DMS153 treated with DMSO at 0.1 percent for 48 hours (cell line): ENCODE measurements around the gene TTLL11.

Experiments used
- DNase-seq: peaks from one replicate; lab custom pipeline; 2025; ENCODE audit not compliant: unreplicated experiment; lab: John Stamatoyannopoulos, UW

Gene TTLL11

GRCh38 chr9:121860744-121861143, 232.4 kb downstream of the TTLL11 start:
- no peak for DNase-seq

GRCh38 chr9:121860213-121860612, 232.9 kb downstream of the TTLL11 start:
- DNase-seq, result no peak

- DNase-seq, result no peak
Observed at GRCh38 chr9:121859646-121860045, 233.5 kb downstream of the TTLL11 start.

GRCh38 chr9:121858788-121859187, 234.3 kb downstream of the TTLL11 start:
- DNase-seq, result no peak

GRCh38 chr9:121857928-121858327, 235.2 kb downstream of the TTLL11 start:
- peak; percentile 66 for DNase-seq

GRCh38 chr9:121855476-121855875, 237.6 kb downstream of the TTLL11 start:
- DNase-seq, result no peak

- DNase-seq, result no peak
Observed at GRCh38 chr9:121853617-121854395, 239.3 kb downstream of the TTLL11 start.

- no peak for DNase-seq
Observed at GRCh38 chr9:121852651-121853616, 240.2 kb downstream of the TTLL11 start.

- no peak for DNase-seq
Observed at GRCh38 chr9:121852241-121852640, 240.9 kb downstream of the TTLL11 start.

GRCh38 chr9:121851641-121852091, 241.4 kb downstream of the TTLL11 start:
- no peak for DNase-seq

GRCh38 chr9:121850366-121850765, 242.7 kb downstream of the TTLL11 start:
- no peak for DNase-seq

- no peak for DNase-seq
Observed at GRCh38 chr9:121849554-121849953, 243.6 kb downstream of the TTLL11 start.

- no peak for DNase-seq
Observed at GRCh38 chr9:121844562-121844961, 248.5 kb downstream of the TTLL11 start.

GRCh38 chr9:121844098-121844497, 249.0 kb downstream of the TTLL11 start:
- peak; percentile 14 for DNase-seq

GRCh38 chr9:121842612-121842978, 250.5 kb downstream of the TTLL11 start:
- DNase-seq, result no peak

GRCh38 chr9:121841771-121842611, 251.1 kb downstream of the TTLL11 start:
- no peak for DNase-seq

- no peak for DNase-seq
Observed at GRCh38 chr9:121840838-121841760, 252.0 kb downstream of the TTLL11 start.

GRCh38 chr9:121839726-121840500, 253.2 kb downstream of the TTLL11 start:
- DNase-seq, result no peak
